GM21390 (cell line): ENCODE results near the gene ALLC.

Experiments
- ATAC-seq: cut with Tn5 transposase; IDR thresholded peaks from one replicate; pipeline ENCODE4 v1.9.1; 2021; ENCODE audit not compliant: unreplicated experiment

ALLC gene

DNA sequence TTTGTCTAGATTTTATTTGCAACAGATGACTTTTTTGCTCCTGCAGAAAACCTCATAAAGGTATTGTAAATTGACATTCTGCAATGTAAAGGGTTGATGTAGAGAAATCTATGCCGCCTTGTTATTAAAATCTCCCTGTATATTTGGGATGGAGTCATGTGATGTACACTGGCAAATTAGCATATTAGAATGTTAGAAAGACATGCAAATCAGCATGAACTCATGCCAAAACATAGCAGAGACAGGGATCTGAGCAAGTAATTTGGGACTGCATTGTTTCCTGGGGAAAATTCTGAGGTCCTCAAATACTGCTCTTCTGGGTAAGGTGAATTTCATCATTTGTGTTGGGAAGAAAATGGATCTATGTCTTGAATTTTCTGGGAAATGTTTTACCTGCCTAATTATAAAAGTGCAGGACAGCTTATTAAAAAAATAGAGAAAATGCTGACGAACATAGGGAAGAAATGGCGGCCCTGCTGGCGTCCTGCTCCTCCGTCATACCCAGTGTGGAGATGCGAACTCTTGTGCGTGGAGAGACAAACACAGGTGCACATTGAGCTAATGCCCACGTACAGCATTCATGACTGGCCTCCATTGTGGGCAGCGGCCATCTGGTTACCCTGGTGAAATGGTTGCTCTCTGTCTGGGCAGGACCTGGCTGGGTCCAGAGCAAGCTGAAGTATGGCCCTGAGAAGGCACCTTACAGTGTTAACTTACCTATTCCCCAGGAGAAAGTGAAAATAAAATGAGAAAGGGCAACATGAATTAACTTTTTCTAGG lies 16.3 kb downstream of the ALLC start:
- no peak for ATAC-seq

DNA sequence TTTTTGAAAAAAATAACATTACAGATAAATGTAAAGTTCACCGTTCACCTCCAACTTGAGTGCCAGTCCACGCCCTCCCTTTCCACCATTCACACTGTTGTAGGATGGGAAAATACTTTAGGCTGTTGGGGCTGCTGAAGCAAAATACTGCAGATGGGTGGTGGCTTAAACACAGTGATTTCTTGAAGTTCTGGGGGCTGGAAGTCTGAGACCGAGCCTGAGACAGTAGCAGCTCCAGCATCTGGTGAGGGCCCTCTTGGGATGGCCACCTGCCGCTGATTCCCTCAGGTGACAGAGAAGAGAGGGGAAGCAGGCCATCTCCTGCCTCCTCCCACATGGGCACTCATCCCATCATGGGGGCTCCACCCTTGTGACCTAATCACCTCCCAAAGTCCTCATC lies 17.7 kb downstream of the ALLC start:
- ATAC-seq: no peak

DNA sequence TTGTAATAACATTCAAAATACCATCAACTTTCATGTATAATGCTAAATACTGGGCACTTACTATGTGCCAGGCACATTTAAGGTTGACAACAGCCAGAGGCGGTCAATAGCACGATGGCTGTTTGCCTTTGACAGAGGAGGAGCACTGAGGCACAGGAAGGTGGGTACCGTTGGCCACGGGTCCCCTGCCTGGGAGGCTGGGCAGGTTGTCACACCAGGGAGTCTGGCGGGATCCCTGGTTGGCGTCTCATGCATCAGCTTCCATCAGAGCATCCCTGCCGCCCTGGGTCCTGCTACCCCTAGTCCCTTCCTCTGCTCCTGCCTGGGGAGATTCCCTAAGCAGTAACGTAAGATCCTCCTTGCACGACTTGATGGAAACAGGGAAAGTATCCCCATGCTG lies 19.4 kb downstream of the ALLC start:
- ATAC-seq: no peak

- ATAC-seq: no peak
Observed at GRCh38 chr2:3678212-3678611, 20.2 kb downstream of the ALLC start.

DNA sequence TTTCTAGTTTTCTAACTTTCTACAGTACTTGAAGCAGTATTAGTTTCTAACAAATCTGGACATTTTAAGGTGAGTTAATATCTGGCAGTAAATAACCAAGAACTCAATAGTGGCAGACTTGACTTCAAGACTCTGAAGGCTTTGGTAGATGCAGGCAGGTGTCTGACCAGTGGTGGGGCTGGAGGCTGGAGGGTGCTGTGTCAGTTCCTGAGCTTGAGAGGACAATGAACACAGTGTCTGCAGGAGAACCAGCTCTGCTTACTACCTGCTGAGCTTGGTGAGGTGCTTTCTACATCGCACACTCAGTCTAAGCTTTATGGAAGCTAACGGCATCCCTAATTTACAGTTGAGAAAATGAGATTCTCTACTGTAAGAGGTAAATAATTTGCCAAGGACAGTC lies 21.2 kb downstream of the ALLC start:
- ATAC-seq: no peak

- ATAC-seq: no peak
Observed at GRCh38 chr2:3679616-3680393, 21.8 kb downstream of the ALLC start.

GRCh38 chr2:3680548-3681345 lies 22.7 kb downstream of the ALLC start:
- ATAC-seq: no peak

DNA sequence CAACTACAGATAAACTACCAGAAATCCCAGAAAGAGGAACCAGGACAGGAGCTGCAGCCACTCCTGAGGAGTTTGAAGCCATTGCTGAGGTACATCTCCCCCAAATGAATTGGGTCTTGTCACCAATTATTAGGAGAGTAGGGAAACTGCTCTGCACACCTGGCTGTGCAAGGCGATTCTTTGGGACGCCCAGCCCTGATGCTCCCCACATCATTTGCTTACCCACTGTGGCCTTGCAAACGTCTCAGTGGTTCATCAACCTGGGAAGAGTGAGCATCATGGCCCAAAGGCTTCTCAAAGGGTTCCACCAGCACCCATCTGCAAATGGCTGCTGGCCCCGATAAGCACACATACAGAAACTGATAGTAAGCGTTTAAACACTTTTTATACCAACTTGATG lies 23.6 kb downstream of the ALLC start:
- ATAC-seq: no peak

GRCh38 chr2:3682811-3683210 lies 24.8 kb downstream of the ALLC start:
- ATAC-seq: no peak

DNA sequence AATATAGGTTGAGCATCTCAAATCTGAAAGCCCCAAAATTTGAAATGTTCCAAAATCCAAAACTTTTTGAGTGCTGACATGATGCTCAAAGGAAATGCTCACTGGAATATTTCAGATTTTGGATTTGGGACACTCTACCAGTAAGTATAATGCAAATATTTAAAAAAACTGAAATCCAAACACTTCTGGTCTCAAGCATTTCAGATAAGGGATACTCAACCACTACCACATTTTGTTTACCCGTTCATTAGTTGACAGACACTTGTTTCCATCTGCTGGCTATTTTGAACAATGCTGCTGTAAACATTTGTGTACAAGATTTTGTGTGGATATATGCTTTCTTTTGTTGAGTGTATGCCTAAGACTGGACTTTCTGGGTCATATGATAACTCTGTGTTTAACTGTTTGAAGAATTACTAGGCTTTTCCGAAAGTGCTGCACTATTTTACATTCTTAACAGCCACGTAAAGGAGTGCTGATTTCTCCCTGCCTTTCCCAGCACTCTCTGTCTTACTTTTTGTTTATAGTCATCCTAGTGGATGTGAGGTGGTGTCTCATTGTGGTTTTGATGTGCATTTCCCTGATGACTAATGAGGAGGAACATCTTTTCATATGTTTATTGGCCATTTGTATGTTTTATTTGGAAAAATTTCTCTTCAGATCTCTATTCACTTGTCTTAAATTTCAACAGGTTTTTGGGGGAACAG lies 25.9 kb downstream of the ALLC start:
- no peak for ATAC-seq

DNA sequence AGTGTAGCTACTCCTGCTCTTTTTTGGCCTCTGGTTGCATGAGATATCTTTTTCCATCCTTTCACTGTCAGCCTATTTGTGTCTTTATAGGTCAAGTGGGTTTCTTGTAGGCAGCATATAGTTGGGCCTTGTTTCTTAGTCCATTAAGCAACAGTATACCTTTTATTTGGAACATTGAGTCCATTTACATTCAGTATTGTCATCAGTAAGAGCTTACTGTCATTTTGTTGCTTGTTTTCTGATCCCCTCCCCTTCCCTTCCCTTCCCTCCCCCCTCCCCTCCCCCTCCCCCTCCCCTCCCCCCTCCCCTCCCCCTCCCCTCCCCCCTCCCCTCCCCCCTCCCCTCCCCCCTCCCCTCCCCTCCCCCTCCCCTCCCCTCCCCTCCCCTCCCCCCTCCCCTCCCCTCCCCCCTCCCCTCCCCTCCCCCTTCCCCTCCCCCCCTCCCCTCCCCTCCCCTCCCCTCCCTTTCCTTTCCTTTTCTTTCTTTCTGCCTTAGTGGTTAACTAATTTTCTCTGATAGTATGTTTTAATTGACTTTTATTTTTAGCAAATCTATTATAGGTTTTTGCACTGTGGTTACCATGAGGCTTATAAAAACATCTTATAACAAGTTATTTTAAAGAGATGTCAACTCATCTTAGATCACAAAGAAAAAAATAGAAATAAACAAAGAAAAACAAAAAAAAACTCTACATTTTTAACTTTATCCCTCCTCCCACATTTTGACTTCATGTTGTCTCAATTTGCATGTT lies 32.2 kb downstream of the ALLC start:
- ATAC-seq: no peak

DNA sequence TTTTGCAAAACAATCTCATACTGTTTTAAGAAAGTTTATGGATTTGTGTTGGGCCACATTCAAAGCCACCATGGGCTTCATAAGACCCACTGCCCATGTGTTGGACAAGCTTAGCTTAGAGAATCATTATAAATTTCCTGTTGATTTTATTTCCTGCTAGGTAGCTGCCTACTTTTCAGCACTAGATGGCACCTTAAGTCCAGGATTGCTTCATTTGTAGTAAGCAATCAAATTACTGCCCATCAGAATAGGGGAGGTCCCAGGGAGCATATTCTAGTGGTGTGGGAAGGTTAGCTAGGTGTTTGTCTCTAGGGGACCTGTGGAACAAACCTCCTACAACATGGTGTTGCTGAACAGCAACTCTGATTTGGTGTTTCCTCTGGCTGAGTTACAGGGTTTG lies 34.4 kb downstream of the ALLC start:
- ATAC-seq: no peak

- ATAC-seq: no peak
Observed at GRCh38 chr2:3696545-3696944, 38.5 kb downstream of the ALLC start.

GRCh38 chr2:3701071-3701470 lies 43.1 kb downstream of the ALLC start:
- ATAC-seq: no peak

DNA sequence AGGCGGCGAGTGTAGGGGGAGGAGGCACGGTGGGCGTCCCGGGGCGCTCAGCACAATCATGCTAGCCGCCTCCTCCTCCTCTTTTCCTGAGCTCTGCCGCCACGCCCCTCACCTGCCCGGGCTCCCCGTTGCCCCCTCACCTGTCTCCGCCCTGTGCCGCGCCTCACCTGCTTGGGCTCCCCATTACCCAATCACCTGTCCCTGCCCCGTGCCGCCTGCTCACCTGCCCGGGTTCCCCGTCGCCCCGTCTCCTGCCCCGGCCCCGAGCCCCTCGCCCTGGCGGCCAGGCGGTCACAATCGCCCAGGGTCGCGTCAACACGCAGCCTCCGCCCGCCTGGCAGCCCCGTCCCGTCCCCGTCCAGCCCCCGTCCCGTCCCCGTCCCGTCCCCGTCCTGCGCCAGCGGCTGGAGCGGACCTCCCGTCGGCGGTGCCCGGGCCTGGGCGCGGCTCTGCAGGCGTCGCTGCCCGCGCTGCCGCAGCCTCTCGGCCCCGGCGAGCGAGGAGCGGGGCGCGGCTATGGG lies 45.3 kb downstream of the ALLC start, which contains the start of gene DCDC2C:
TSS of gene DCDC2C (plus strand) at position 340 of the 521 bp plus-strand sequence. CDS start at position 517, 177 bp downstream.
- ATAC-seq: no peak

DNA sequence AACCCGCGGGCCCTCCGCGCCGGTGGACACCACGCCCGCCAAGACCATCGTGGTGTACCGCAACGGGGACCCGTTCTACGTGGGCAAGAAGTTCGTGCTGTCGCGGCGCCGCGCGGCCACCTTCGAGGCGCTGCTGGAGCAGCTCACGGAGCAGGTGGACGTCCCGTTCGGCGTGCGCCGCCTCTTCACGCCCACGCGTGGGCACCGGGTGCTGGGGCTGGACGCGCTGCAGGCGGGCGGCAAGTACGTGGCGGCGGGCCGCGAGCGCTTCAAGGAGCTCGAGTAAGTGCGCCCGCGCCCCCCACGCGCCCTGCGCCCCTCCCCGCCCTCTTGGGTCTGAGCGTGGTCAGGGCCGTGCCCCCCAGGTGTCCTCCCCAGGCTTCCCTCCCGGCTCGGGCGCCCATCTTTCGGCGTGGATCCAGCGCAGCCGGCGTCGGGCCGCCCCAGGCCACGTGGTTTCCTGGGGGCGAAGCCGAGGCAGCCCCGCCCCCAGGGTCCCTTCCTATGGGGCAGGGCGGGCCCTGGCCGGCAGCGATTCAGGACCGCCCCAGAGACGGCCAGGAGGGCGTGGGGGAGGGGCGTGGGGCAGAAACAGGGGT lies 45.9 kb downstream of the ALLC start:
- ATAC-seq: no peak

GRCh38 chr2:3704692-3705091 lies 46.7 kb downstream of the ALLC start:
- no peak for ATAC-seq

GRCh38 chr2:3705782-3706181 lies 47.8 kb downstream of the ALLC start:
- ATAC-seq: no peak

DNA sequence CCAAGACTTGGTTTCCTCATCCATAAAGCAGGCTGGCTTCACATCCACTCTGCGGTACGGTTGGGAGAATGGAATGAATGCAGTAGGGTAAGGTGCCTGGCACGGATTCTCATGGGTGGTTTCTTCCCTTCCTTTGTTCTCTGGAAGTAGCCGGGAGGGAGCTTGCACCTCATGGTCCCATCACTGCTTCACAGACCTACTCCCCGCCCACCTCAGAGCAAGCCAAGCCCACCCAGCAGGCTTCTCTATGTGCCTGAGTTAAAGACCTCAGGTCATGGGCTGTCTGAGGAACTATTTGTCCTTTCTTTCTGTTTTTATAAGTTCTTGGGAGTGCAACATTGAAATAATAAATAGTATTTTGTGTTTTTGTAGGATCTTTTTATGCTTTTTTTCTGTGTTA lies 48.9 kb downstream of the ALLC start:
- ATAC-seq: no peak

GRCh38 chr2:3708576-3708975 lies 50.6 kb downstream of the ALLC start:
- ATAC-seq: no peak
